ENCODE data around the gene NOL4L. TPM values are rescaled to one million over a fixed set of nuclear protein-coding genes. Genes with fewer than 3 reads are reported as not detected.

NOL4L gene, protein sequence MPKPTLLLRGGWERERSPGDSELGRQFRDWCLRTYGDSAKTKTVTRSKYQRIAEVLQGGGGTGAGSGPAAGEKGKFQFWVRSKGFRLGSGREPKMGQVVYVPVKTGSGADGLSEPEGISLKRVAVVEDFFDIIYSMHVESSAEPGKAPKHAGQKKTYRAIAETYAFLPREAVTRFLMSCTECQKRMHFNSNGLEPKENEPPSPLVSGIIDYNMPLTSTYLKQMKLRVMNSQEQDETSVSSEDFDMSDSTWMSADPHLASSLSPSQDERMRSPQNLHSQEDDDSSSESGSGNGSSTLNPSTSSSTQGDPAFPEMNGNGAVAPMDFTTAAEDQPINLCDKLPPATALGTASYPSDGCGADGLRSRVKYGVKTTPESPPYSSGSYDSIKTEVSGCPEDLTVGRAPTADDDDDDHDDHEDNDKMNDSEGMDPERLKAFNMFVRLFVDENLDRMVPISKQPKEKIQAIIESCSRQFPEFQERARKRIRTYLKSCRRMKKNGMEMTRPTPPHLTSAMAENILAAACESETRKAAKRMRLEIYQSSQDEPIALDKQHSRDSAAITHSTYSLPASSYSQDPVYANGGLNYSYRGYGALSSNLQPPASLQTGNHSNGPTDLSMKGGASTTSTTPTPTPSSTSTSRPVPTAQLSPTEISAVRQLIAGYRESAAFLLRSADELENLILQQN
- total RNA-seq, result 10 to 100 TPM; 39.1 to 41.1 TPM

DNA sequence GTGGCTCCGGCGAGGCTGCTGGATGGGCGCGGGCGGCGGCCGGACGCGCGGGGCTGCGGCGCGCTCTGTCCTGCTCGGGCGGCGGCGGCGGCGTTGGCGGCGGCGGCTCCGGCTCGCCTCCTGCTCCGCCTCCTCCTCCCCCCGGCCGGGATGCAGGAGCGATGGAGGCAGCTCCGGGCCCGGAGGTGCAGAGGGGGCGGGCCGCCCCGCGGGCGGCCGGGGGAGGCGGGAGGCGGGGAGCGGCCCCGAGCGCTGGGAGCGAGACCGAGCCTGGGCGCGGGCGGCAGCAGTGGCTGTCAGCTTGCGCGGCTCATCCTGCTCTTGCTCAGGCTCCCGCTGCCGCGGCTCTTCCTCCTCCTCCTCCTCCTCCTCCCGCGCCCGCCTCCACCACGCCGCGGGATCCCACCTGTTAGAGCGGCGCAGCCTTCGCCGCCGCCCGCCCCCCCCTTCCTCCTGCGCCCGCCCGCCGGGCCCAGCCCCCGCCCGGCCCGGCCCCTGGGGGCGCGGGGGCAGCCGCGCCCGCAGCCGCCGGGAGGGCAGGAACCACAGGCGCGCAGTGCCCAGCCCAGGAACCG lies at the start of gene NOL4L:
Gene NOL4L (minus strand): TSS at position 323 of the 575 bp plus-strand sequence. CDS start 443 bp downstream, outside the sequence.
- peaks cover 14% of the 10 kb centered on the region for H3K27me3 Mint-ChIP-seq
- DNase-seq, result peak; percentile 69
- H3K4me1 Mint-ChIP-seq, result peaks cover 27% of the 10 kb centered on the region
- peak within 1 kb of the TSS; percentile 84 for H3K27ac Mint-ChIP-seq
- peak; percentile 22 for ATAC-seq (ENCODE audit: low read depth)
- POLR2A ChIA-PET, result interaction anchor here (0.6 to 4.3 kb wide), 8 partner anchors 16 to 226 kb away, joined by 3 to 30 read pairs (median 3); no protein-coding TSS in a partner anchor
- H3K4me3 Mint-ChIP-seq, result peak within 1 kb of the TSS; percentile 84
- no peaks in the 10 kb centered on the region for H3K36me3 Mint-ChIP-seq
- H3K9me3 Mint-ChIP-seq, result no peaks in the 10 kb centered on the region

DNA sequence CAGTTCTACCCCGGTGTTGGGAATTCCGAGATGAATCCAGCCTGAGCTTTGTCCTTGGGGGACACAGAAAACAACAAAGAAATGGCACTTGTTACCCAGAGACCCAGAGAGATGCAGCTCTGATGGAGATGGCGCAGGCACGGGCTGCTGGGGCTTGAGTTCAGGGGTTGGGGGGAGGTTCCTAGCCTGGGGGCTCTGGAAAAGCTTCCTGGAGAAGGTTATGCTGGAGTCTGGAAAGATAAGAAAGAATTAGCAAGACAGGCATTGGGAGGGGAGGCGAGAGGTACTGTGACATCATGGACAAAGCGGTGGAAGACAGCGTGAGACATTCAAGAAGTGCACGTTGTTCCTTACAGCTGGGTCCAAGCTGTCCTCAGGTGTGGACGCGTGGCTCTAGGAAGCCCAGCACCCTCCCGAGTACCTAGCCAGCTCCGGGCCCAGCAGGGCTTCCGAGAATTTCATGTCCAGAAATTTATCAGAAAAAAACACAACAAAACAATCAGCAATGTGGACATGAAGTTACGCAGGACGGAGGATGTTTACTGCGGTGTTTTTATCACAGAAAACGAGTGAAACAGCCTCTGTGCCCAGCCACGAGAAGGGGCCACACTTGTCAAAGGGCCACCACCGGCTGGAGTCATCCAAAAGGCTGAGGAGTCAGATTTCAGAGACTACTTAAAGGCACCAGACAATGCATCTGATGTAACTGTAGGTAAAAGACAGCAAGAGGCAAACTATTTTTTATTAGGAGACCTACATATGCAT lies 49.1 kb upstream of the NOL4L start:
- H3K27me3 Mint-ChIP-seq, result peaks cover 2% of the 10 kb centered on the region
- ATAC-seq (ENCODE audit: low read depth) (no peak), DNase-seq (no peak)
- no peak overlapping the region for H3K27ac Mint-ChIP-seq
- H3K36me3 Mint-ChIP-seq, result no peaks in the 10 kb centered on the region
- POLR2A ChIA-PET, result no interaction called here
- no peak overlapping the region for H3K4me3 Mint-ChIP-seq
- no peaks in the 10 kb centered on the region for H3K9me3 Mint-ChIP-seq
- H3K4me1 Mint-ChIP-seq, result peaks cover 1% of the 10 kb centered on the region

DNA sequence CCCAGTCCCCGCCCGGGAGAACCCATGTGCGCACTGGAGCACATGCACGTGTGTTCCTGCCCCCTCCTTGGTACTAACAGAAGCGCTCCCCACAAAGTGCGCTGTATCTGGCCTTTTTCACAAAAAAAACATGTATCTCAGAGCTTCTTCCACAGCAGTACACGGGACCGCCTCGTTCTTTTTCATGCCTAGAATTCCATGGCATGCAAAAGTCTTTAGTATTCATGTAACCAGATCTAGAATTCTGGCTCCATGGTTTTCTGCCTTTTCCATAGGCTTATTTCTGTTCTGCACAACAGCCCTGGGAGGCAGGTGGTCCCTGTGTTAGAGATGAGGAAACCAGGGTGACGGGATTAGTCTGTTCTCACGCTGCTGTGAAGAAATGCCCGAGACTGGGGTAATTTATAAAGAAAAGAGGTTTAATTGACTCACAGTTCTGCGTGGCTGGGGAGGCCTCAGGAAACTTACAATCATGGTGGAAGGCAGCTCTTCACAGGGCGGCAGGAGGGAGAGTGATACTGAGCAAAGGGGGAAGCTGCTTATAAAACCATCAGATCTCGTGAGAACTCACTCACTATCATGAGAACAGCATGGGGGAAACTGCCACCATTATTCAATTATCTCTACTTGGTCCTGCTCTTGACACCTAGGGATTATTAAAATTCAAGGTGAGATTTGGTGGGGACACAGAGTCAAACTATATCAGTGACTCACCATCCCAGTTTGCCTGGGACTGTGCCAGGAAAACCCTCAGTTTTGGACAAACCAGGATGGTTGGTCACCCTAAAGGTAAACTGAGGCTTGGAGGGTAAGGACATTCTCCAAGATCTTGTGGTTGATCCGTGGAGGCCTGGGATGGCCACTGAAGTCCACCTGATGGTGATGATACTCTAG lies 47.6 kb upstream of the NOL4L start:
- POLR2A ChIA-PET, result no interaction called here
- Mint-ChIP-seq H3K27me3 (peaks cover 2% of the 10 kb centered on the region), H3K36me3 (no peaks in the 10 kb centered on the region), H3K4me3 (no peak overlapping the region), H3K27ac (no peak overlapping the region), H3K4me1 (peaks cover 6% of the 10 kb centered on the region), H3K9me3 (no peaks in the 10 kb centered on the region)
- ATAC-seq (ENCODE audit: low read depth) (no peak), DNase-seq (no peak)

DNA sequence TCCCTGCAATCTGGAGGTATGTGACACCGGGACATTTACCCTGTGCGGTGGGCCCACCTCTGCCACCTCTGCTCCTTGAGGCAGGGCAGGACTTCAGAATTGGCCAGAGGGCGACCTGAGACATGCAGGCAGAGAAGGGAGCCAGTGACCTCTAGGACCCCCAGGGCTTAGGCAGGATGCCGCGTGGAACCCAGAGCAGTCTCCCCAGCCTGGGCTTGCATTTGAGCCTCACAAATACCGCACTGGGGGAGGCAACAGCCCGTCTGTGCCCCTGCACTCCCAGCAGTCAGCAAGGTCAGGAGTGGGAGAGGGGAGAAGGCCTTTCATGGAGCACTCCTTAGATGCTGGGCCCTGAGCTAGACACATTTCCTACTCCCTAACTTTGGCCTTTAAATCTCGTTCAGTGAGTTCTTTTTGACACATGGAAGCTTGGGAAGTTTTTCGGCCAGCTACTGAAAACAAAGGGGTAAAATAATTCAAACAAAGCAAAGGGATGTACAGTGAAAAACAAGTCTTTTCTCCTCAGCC lies 46.9 kb upstream of the NOL4L start:
- ATAC-seq (ENCODE audit: low read depth), result no peak
- H3K27ac Mint-ChIP-seq, result no peak overlapping the region
- POLR2A ChIA-PET, result interaction anchor here (0.6 kb wide), 1 partner anchor 19 kb away, joined by 3 read pairs; no protein-coding TSS in a partner anchor

DNA sequence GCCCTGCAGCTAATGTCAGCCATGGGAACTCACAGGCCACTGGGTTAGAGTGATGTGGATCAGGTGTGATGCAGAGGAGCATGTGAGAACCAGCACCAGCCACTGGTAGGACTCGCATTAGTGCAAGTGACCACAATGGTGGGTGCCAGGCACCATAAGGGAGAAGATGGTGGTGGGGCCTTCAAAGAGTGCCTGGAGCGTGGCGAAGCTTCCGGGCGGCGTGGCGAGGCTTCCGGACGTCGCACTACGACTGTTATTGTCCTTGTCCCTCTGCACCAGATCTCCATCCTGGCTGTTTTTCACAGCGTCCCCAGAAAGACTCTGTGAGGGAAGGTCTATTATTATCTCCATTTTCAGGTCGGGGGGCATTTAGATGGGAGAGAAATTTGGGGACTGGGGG lies 44.7 kb upstream of the NOL4L start:
- H3K4me3 Mint-ChIP-seq, result no peak overlapping the region
- H3K36me3 Mint-ChIP-seq, result no peaks in the 10 kb centered on the region
- ATAC-seq (ENCODE audit: low read depth) (no peak), DNase-seq (no peak)
- POLR2A ChIA-PET, result no interaction called here
- H3K27ac Mint-ChIP-seq, result no peak overlapping the region
- H3K9me3 Mint-ChIP-seq, result no peaks in the 10 kb centered on the region
- peaks cover 4% of the 10 kb centered on the region for H3K27me3 Mint-ChIP-seq
- peaks cover 8% of the 10 kb centered on the region for H3K4me1 Mint-ChIP-seq

More for the DNA sequence above, 46.9 kb upstream of the NOL4L start:
- no peaks in the 10 kb centered on the region for H3K9me3 Mint-ChIP-seq
- H3K4me3 Mint-ChIP-seq, result no peak overlapping the region
- peaks cover 2% of the 10 kb centered on the region for H3K27me3 Mint-ChIP-seq
- no peak for DNase-seq
- peaks cover 8% of the 10 kb centered on the region for H3K4me1 Mint-ChIP-seq
- H3K36me3 Mint-ChIP-seq, result no peaks in the 10 kb centered on the region

DNA sequence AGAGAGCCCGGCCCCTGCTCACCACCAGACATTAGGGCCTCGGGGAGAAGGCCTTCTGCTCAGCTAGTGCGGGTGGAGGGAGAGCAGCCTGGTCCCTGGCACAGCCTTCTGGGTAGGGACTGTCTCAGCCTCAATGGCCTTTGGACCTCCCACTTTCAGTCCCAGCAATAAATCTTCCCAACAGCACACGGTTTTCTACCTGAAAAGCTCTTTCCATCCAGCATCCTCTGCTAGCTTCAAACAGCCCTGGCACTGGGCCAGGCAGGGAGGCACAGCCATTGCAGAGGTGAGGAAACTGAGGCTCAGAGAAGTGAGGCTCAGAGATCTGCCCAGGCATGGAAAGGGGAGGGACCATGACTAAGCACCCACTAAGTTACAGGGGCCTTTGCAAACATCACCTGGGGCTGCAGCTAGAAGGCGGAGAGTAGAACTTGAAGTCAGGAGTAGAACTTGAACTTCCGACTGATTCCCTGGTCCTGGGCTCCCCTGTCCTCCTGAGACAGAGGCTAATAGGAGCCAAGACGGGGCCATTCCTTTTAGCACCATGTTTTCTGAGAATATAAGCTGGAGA lies 43.9 kb upstream of the NOL4L start:
- Mint-ChIP-seq H3K9me3 (no peaks in the 10 kb centered on the region), H3K36me3 (no peaks in the 10 kb centered on the region), H3K4me3 (no peak overlapping the region), H3K4me1 (peaks cover 8% of the 10 kb centered on the region), H3K27ac (no peak overlapping the region), H3K27me3 (peaks cover 3% of the 10 kb centered on the region)
- POLR2A ChIA-PET, result no interaction called here
- DNase-seq, result no peak
- no peak for ATAC-seq (ENCODE audit: low read depth)

DNA sequence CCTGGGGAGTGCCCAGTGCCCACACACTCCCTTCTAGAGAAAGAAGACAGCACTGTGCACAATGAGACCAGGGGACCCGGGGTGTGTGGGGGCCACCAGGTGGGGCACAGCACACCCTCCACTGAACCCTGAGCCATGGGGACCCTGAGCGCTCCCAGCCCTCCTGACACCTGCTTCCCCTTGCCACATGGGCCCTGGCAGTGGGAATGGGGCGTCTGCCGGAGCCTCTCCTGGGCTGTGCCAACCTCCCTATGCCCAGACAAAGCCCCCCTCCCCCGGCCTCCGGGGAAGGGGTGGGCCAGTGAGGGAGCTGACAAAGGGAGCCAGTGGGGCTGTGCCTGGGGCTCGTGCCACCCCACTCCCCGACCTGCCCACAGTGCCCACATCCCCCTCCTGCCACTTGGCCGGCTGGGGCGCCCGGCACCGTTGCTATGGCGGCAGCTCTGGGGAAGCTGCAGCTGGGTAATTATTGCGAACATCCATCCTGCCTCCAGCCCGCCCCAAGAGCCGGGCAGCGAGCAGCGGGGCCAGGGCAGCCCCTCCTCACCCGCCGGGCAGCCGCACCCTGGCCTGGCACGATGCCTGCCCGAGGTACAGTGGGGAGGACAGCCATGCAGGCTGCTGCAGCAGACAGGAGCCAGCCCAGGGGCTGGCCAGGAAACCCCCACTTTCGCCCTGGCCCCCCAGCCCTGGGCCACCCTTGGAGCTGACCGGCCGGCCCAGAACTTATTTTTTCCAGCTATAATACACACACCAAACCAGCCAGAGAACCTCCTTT lies 41.9 kb upstream of the NOL4L start:
- Mint-ChIP-seq H3K4me3 (no peak overlapping the region), H3K27me3 (peaks cover 2% of the 10 kb centered on the region), H3K27ac (no peak overlapping the region), H3K36me3 (no peaks in the 10 kb centered on the region), H3K9me3 (no peaks in the 10 kb centered on the region), H3K4me1 (peaks cover 8% of the 10 kb centered on the region)
- DNase-seq (peak; percentile 45), ATAC-seq (ENCODE audit: low read depth) (peak; percentile 41)
- POLR2A ChIA-PET, result interaction anchor here (1.0 to 1.3 kb wide), 2 partner anchors 87 to 104 kb away, joined by 4 to 5 read pairs; no protein-coding TSS in a partner anchor

DNA sequence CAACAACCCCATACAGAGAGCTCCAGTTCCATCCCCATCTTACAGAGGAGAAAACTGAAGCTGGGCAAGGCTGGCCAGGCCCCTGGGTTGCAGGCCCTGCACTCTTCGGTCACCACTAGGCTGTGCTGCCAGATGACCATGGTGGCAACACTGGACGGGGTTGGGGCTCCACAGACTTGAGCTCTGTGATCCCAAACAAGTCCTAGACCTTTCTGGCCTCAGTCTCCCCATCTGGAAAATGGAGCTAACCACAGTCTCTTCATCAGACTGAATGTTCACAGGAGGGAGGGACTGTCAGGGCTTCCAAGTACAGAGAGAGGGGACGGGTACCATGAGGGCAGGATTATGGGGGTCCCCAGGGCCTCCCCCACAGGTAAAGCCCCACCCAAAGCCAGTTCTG lies 41.3 kb upstream of the NOL4L start:
- no peaks in the 10 kb centered on the region for H3K36me3 Mint-ChIP-seq
- DNase-seq, result no peak
- no peaks in the 10 kb centered on the region for H3K9me3 Mint-ChIP-seq
- no peak overlapping the region for H3K27ac Mint-ChIP-seq
- no peak for ATAC-seq (ENCODE audit: low read depth)
- H3K27me3 Mint-ChIP-seq, result peaks cover 2% of the 10 kb centered on the region
- peaks cover 8% of the 10 kb centered on the region for H3K4me1 Mint-ChIP-seq
- POLR2A ChIA-PET, result no interaction called here
- no peak overlapping the region for H3K4me3 Mint-ChIP-seq

DNA sequence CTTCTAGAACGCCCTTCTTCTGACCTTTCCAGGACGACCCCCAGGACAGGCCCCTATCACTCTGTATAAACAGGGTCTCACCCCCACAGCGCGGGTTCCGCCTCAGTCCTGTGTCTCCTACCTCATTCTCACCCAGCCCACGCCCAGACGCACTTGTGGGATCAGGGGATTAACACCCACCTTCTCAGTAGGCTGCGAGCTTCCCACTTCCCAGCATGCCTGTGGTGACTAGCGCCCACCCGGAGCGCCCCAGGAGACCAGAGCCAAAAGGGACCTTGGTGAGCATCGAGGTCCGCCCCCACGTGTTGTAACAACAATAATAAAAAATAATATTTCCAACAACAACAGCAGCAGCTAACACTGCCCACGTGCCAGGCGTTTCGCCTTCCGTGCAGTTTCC lies 40.9 kb upstream of the NOL4L start:
- POLR2A ChIA-PET, result no interaction called here
- Mint-ChIP-seq H3K27ac (no peak overlapping the region), H3K4me3 (no peak overlapping the region), H3K4me1 (peaks cover 8% of the 10 kb centered on the region), H3K36me3 (no peaks in the 10 kb centered on the region), H3K9me3 (no peaks in the 10 kb centered on the region), H3K27me3 (peaks cover 2% of the 10 kb centered on the region)
- DNase-seq (no peak), ATAC-seq (ENCODE audit: low read depth) (no peak)

DNA sequence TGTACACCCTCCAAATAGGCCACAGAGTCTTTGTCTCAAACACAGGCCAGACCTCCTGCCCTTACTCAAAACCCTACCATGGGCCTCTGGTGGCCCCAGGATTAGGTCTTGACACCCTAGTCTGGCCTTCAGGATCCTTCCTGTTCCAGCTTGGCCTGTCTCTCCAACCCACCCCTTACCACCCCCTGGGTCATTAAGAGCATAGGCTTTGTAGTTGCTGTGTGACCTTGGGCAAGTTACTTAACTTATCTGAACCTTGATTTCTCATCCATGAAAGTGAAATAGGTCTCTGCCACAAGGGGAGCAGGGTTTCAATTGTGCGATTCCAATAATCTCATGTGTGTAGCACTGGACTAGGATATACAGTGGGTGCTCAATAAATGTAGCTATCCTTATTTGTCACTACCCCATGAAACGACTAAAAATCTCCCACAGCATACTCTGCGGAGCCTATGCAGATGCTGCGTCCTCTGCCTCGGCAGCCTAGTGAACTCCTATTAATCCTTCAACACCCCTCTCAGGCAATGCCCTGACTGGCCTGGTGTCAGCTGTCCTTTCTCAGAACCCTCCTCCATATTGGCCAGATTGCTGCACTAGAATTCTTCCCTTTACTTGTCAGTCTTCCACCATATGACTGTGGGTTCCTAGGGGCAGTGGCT lies 39.7 kb upstream of the NOL4L start:
- POLR2A ChIA-PET, result interaction anchor here (0.8 kb wide), 1 partner anchor 98 kb away, joined by 3 read pairs; no protein-coding TSS in a partner anchor
- Mint-ChIP-seq H3K4me3 (no peak overlapping the region), H3K9me3 (no peaks in the 10 kb centered on the region), H3K36me3 (no peaks in the 10 kb centered on the region), H3K27ac (no peak overlapping the region), H3K27me3 (peaks cover 2% of the 10 kb centered on the region), H3K4me1 (peaks cover 8% of the 10 kb centered on the region)
- ATAC-seq (ENCODE audit: low read depth) (no peak), DNase-seq (no peak)

DNA sequence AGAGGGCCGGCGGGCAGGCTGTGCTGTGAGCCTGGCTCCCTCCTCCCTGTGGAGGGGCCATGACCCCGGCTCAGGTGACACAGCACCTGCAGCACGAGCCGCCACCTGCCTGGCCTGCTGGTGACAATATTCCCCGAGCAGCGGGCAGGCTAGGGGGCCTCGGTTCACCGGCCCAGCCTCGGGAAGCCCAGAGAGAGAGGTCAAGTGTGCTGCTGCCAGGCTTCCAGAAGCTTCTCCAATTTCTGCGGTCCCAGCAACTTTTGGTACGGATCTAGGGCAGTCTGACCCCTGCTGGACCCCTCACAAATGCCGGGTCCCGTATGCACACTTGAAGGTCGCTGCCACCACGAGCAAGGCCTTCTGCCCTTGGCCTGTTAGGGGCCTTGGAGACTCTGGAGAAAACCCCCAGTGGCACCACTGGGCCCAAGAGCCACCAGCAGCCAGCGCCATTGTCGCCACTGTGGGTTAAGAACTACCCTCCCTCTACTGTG lies 38.6 kb upstream of the NOL4L start:
- H3K27ac Mint-ChIP-seq, result no peak overlapping the region
- no peak overlapping the region for H3K4me3 Mint-ChIP-seq
- no peak for ATAC-seq (ENCODE audit: low read depth)
- POLR2A ChIA-PET, result no interaction called here
- no peak for DNase-seq
- peaks cover 6% of the 10 kb centered on the region for H3K4me1 Mint-ChIP-seq
- no peaks in the 10 kb centered on the region for H3K9me3 Mint-ChIP-seq
- H3K27me3 Mint-ChIP-seq, result peaks cover 2% of the 10 kb centered on the region
- no peaks in the 10 kb centered on the region for H3K36me3 Mint-ChIP-seq

Measured in activated naive CD8-positive, alpha-beta T cell treated with anti-CD3 and anti-CD28 coated beads, Interleukin-2, amount 10 ng/mL, durations not matched to agents 7 days and 5 days (primary cell).